Measurements from ENCODE around the gene OR8H2. TPM values are rescaled to one million over a fixed set of nuclear protein-coding genes. Genes with fewer than 3 reads are reported as not detected.

Gene OR8H2
- total RNA-seq, 1 donor from 2014 or later = not detected

DNA sequence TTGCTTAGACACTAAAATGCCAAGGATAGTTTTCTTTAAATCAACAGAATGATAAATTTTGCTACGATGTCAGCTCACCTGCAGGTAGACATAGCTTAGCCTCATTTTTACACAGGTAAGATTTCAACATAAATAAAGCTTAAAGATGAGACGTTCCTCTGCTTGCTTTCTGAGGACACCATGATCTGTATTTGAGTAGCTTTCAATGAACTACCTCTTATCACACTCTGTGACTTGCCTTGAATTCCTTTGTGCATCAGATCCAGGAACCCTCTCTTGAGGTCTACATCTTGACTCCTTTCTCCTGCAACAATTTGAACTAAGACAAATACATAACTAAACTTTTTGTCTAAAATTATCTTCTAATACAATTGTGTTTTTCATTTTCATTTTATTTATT, 36.5 kb upstream of the OR8H2 start:
- FAIRE-seq = no peak
- no peak overlapping the region for H3K27ac Mint-ChIP-seq (ENCODE audit: unreplicated experiment)

DNA sequence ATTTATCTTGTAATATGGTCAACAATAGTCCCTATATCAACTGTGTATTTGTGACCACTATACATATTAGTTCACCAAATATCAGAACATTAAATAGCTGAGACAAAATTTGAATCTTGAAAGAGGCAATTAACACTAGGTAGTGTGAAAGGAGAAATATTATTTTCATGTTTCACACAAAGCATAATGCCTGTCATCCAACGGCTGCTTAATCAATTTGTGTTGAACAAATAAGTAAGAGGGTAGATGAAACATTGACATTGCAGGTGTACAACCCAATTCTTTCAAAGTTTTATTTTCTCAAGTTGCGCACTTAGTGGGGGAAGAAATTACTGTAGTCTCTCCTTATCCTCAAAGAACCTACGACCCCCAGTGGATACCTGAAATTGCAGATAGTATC, 13.8 kb upstream of the OR8H2 start:
- Histone ChIP-seq H4K20me1 (ENCODE audit: insufficient read depth, low read length) (no peaks in the 10 kb centered on the region), H3K36me3 (ENCODE audit: insufficient read depth, low read length) (no peaks in the 10 kb centered on the region), H3K9me3 (ENCODE audit: insufficient read depth, low read depth, low read length) (peaks cover 2% of the 10 kb centered on the region), H3K27ac (ENCODE audit: low read depth, low read length) (no peak overlapping the region), H3K79me2 (ENCODE audit: insufficient read depth, low read length) (no peaks in the 10 kb centered on the region), H3K4me3 (ENCODE audit: insufficient read depth, low read depth, low read length) (no peak overlapping the region), H2AFZ (ENCODE audit: low read depth, low read length) (no peak overlapping the region), H3K4me1 (ENCODE audit: insufficient read depth, low read length) (no peaks in the 10 kb centered on the region), H3K4me2 (ENCODE audit: low read length) (no peak overlapping the region), H3K9ac (ENCODE audit: low read length) (no peak overlapping the region), H3K27me3 (ENCODE audit: insufficient read depth, low read length) (no peaks in the 10 kb centered on the region)
- no peak for FAIRE-seq
- Mint-ChIP-seq H3K9me3 (ENCODE audit: unreplicated experiment) (no peaks in the 10 kb centered on the region), H3K36me3 (ENCODE audit: low read depth, unreplicated experiment) (no peaks in the 10 kb centered on the region), H3K4me3 (ENCODE audit: unreplicated experiment) (no peak overlapping the region), H3K27ac (ENCODE audit: unreplicated experiment) (no peak overlapping the region), H3K27me3 (ENCODE audit: low read depth, unreplicated experiment) (no peaks in the 10 kb centered on the region), H3K4me1 (ENCODE audit: low read depth, unreplicated experiment) (no peaks in the 10 kb centered on the region)
- DNase-seq (ENCODE audit: low read depth) = no peak
- no peak for TF ChIP-seq EZH2 (IDR thresholded peaks at IDR 0.05; ENCODE audit: insufficient read depth, low read length)

More for the DNA sequence above, 36.5 kb upstream of the OR8H2 start:
- Histone ChIP-seq H2AFZ (ENCODE audit: low read depth, low read length) (no peak overlapping the region), H3K27me3 (ENCODE audit: insufficient read depth, low read length) (no peaks in the 10 kb centered on the region), H3K4me3 (ENCODE audit: insufficient read depth, low read depth, low read length) (no peak overlapping the region), H3K4me1 (ENCODE audit: insufficient read depth, low read length) (no peaks in the 10 kb centered on the region), H4K20me1 (ENCODE audit: insufficient read depth, low read length) (no peaks in the 10 kb centered on the region), H3K4me2 (ENCODE audit: low read length) (no peak overlapping the region), H3K27ac (ENCODE audit: low read depth, low read length) (no peak overlapping the region), H3K79me2 (ENCODE audit: insufficient read depth, low read length) (no peaks in the 10 kb centered on the region), H3K9ac (ENCODE audit: low read length) (no peak overlapping the region), H3K9me3 (ENCODE audit: insufficient read depth, low read depth, low read length) (peaks cover 3% of the 10 kb centered on the region), H3K36me3 (ENCODE audit: insufficient read depth, low read length) (no peaks in the 10 kb centered on the region)
- Mint-ChIP-seq H3K27me3 (ENCODE audit: low read depth, unreplicated experiment) (no peaks in the 10 kb centered on the region), H3K4me3 (ENCODE audit: unreplicated experiment) (no peak overlapping the region), H3K9me3 (ENCODE audit: unreplicated experiment) (peaks cover 3% of the 10 kb centered on the region), H3K36me3 (ENCODE audit: low read depth, unreplicated experiment) (no peaks in the 10 kb centered on the region), H3K4me1 (ENCODE audit: low read depth, unreplicated experiment) (no peaks in the 10 kb centered on the region)
- no peak for DNase-seq (ENCODE audit: low read depth)
- no peak for TF ChIP-seq EZH2 (IDR thresholded peaks at IDR 0.05; ENCODE audit: insufficient read depth, low read length)
- TF ChIP-seq, protein P1, sequence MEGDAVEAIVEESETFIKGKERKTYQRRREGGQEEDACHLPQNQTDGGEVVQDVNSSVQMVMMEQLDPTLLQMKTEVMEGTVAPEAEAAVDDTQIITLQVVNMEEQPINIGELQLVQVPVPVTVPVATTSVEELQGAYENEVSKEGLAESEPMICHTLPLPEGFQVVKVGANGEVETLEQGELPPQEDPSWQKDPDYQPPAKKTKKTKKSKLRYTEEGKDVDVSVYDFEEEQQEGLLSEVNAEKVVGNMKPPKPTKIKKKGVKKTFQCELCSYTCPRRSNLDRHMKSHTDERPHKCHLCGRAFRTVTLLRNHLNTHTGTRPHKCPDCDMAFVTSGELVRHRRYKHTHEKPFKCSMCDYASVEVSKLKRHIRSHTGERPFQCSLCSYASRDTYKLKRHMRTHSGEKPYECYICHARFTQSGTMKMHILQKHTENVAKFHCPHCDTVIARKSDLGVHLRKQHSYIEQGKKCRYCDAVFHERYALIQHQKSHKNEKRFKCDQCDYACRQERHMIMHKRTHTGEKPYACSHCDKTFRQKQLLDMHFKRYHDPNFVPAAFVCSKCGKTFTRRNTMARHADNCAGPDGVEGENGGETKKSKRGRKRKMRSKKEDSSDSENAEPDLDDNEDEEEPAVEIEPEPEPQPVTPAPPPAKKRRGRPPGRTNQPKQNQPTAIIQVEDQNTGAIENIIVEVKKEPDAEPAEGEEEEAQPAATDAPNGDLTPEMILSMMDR (IDR thresholded peaks at IDR 0.05; ENCODE audit: insufficient read depth, low read depth, low read length) = no peak

DNA sequence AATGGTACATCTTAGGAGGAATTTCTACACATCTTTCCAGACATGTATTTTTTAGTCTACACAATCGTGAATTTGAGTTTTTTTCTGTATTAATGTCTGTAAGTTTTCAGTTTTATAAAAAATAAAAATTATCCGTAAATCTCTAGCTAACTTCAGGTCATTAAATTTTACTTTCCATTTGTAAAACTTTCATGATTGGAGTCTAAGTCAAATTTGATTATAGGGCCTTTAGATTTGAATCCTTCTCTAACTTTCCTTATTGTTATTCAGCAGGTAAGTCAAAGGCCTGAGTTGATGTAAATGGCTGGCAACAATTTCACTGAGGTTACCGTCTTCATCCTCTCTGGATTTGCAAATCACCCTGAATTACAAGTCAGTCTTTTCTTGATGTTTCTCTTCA, 10.5 kb upstream of the OR8H2 start, which contains the start of gene OR8I2:
Gene OR8I2 (plus strand): TSS at position 301 of the 400 bp plus-strand sequence. CDS start 0 bp downstream, at position 301.
- H2AFZ ChIP-seq (ENCODE audit: low read depth, low read length) = no peak within 1 kb of the TSS
- H3K79me2 ChIP-seq (ENCODE audit: insufficient read depth, low read length) = no peaks in the 10 kb centered on the region
- H3K27ac ChIP-seq (ENCODE audit: low read depth, low read length) = no peak within 1 kb of the TSS
- no peak within 1 kb of the TSS for H3K9ac ChIP-seq (ENCODE audit: low read length)
- H4K20me1 ChIP-seq (ENCODE audit: insufficient read depth, low read length) = no peaks in the 10 kb centered on the region
- no peaks in the 10 kb centered on the region for H3K36me3 Mint-ChIP-seq (ENCODE audit: low read depth, unreplicated experiment)
- no peaks in the 10 kb centered on the region for H3K27me3 ChIP-seq (ENCODE audit: insufficient read depth, low read length)
- H3K9me3 ChIP-seq (ENCODE audit: insufficient read depth, low read depth, low read length) = peaks cover 2% of the 10 kb centered on the region
- no peak for FAIRE-seq
- TF ChIP-seq EZH2 (IDR thresholded peaks at IDR 0.05; ENCODE audit: insufficient read depth, low read length) = no peak
- TF ChIP-seq, protein P1 (IDR thresholded peaks at IDR 0.05; ENCODE audit: insufficient read depth, low read depth, low read length) = no peak
- no peak within 1 kb of the TSS for H3K4me3 Mint-ChIP-seq (ENCODE audit: unreplicated experiment)
- H3K4me3 ChIP-seq (ENCODE audit: insufficient read depth, low read depth, low read length) = no peak within 1 kb of the TSS
- H3K36me3 ChIP-seq (ENCODE audit: insufficient read depth, low read length) = no peaks in the 10 kb centered on the region
- no peaks in the 10 kb centered on the region for H3K9me3 Mint-ChIP-seq (ENCODE audit: unreplicated experiment)
- no peaks in the 10 kb centered on the region for H3K27me3 Mint-ChIP-seq (ENCODE audit: low read depth, unreplicated experiment)
- no peaks in the 10 kb centered on the region for H3K4me1 ChIP-seq (ENCODE audit: insufficient read depth, low read length)
- no peak within 1 kb of the TSS for H3K4me2 ChIP-seq (ENCODE audit: low read length)
- H3K4me1 Mint-ChIP-seq (ENCODE audit: low read depth, unreplicated experiment) = no peaks in the 10 kb centered on the region
- DNase-seq (ENCODE audit: low read depth) = no peak
- H3K27ac Mint-ChIP-seq (ENCODE audit: unreplicated experiment) = no peak within 1 kb of the TSS
